ENCODE measurements around the gene ELAC1.

ELAC1 gene

DNA sequence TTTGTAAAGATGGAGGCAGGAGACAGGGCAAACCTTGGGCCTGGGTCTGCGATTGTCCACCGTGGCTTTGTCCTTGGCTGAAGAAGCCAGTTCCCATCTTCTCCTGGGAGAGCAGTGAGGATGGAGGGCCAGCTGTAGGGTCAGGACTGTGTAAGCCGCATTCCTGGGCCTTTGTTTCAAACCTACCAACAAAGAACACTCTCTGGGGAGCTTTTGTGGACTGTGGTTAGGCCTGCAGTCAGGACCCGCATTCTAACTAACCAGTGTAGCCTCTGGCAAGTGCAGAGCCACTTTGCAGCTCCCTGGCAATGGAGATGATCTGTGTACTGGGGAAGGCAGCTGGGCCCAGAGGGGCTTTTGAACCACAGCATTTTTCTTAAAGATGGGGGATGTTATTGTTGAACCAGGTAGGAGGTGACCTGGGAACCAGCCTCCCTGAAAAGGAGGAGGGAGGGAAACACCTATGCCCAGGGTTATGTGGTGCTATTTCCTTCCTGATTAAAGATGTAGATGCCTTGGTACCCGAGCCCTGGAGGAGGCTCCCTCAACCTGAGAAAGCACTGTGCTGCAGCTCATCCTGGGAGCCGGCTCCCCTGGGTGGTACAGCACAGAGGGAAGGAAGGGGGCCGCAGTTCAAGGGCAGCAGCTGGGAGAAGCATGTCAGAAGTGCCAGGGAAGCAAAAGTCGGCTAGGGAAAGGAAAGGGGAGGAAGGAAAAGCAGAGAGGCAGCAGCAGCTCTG, 49.5 kb downstream of the ELAC1 start:
- DNase-seq (ENCODE audit: low spot score): peak; percentile 25

DNA sequence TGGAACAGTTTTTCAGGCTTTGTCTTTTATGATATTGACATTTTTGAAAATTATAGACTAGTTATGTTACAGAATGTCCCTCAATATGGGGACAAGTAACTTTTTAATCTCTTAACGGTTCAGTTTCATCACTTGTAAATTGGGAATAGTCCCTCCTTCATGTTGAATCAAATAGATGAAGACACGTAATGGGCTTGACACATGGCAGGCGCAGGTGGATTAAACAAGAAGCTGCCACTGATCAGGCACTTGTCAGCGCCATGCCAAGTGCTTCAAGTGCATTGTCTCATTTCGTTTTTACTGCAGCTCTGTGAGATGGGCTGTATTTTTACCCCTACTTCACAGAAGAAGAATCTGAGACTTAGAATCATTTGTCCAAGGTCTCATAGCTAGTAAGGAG, 52.7 kb downstream of the ELAC1 start:
- DNase-seq (ENCODE audit: low spot score): no peak

DNA sequence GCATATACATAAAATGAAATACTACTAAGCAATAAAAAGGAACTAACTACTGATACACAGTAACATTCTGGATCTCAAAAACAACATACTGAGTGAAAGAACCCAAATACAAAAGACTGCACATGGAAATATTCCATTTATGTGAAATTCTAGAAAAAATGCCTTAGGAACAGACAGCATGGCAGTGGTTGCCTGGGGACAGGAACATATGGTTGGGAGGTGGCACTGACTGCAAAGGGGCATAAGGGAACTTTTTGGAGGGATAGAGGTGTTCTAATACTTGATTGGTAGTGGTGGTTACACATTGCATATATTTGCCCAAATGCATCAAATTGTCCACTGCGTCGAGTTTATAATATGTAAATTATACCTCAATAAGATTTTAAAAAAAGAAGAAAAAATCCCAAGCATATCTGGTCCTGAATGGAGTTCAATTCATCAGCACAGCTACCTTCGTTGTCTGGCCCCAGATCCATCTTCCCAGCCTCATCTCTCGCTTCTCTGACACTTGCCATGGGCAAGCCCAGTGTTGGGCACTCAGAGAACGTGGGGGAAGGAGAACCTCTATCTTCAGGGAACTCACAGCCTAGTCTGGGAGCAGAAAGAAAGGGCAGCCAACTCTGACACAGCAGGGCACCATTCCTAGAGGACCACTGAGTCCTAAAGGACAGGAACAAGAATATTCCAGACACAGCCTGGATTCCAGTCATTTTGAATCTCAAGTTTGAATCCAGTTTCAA, 53.6 kb downstream of the ELAC1 start:
- no peak for DNase-seq (ENCODE audit: low spot score)

- DNase-seq (ENCODE audit: low spot score): no peak
Measured at GRCh38 chr18:51025512-51025911, 57.7 kb downstream of the ELAC1 start.

- DNase-seq (ENCODE audit: low spot score): no peak
Measured at GRCh38 chr18:51028201-51028805, 60.5 kb downstream of the ELAC1 start.

GRCh38 chr18:51029378-51029693, 61.5 kb downstream of the ELAC1 start:
- no peak for DNase-seq (ENCODE audit: low spot score)

DNA sequence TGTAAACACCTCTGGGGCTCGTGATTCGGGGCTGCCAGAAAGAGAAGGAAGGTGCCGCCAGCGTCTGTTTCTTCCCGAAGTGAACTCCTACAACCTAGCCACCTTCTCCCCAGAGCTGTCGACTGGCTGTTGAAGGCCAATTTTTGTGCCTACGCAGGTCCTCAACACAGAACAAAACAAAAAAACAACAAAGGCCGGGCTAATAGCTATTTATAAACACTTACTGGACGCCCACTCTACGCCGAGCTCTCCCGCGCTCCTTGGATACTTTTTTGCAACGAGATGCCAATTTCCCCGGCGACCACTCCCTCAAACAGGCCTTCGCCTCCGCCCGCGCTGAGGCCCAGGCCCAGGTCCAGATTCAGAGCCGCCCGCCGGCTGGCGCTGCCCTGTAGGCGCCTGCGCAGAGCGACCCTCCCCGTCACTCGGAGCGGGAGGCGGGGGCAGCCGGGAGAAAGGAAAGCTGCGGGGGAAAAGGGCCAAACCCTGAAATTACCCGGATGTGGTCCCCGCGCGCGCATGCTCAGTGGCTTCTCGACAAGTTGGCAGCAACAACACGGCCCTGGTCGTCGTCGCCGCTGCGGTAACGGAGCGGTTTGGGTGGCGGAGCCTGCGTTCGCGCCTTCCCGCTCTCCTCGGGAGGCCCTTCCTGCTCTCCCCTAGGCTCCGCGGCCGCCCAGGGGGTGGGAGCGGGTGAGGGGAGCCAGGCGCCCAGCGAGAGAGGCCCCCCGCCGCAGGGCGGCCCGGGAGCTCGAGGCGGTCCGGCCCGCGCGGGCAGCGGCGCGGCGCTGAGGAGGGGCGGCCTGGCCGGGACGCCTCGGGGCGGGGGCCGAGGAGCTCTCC, 62.1 kb downstream of the ELAC1 start, which contains the start of gene SMAD4:
Gene SMAD4, plus strand, starts transcription at position 520 of the 843 bp plus-strand sequence. CDS start 16,834 bp downstream, outside the sequence.
- peak; percentile 94 for DNase-seq (ENCODE audit: low spot score)

- DNase-seq (ENCODE audit: low spot score): peak; percentile 67
Measured at GRCh38 chr18:51030537-51031258, 62.9 kb downstream of the ELAC1 start.

- no peak for DNase-seq (ENCODE audit: low spot score)
Measured at GRCh38 chr18:51032193-51032592, 64.4 kb downstream of the ELAC1 start.

DNA sequence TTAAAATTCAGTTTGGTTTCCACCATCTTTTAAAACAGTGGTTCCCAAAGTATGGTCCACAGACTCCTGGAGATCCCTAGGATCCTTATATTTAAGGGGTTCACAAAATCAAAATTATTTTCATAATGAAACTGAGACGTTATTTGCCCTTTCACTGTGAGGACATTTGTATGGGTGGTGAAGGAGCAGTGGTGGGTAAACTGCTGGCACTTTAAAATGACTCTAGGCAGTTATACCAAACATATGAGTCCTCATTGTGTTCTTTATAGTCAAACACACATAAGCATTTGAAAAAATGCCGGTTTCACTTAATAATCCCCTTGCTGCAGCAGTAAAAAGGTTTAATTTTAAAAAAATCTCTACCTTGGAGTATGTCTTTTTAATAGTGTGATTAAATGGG, 69.4 kb downstream of the ELAC1 start:
- DNase-seq (ENCODE audit: low spot score): no peak

Measured in Ammon's horn (tissue), 1 donor.